Measurements from ENCODE around the gene RAD51B.

The RAD51B gene

DNA sequence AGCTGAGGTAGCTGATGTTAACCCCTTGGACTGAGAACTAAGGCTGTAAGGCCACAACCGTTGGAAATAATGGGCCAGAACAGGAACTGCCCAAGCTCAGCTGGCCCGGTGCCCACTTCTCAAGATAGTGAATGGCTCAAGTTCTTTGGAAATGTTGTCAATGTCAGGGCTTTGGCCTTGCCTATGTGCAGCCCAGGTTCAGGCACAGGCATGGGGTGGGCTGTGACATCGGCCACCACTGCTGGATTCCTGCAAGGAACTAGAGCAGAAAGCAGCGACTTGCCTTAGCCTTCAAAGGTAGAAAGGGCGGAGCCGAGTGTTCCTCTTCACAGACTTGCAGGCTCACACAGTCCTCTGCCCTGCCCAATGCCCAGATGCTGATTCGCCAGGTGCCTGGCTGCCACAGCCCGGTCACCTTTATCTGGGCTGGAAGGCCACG lies 682.1 kb downstream of the RAD51B start:
- Histone ChIP-seq H3K9ac (peak overlapping the region; percentile 76), H3K9me3 (no peaks in the 10 kb centered on the region), H3K4me1 (peaks cover 95% of the 10 kb centered on the region), H3K4me3 (peak overlapping the region; percentile 49), H3K27me3 (no peaks in the 10 kb centered on the region), H3K36me3 (no peaks in the 10 kb centered on the region), H3K27ac (peak overlapping the region; percentile 91), H3K4me2 (peak overlapping the region; percentile 95), H4K20me1 (no peaks in the 10 kb centered on the region)
- no peak for TF ChIP-seq Cebpa-rat (IDR thresholded peaks at IDR 0.05)

DNA sequence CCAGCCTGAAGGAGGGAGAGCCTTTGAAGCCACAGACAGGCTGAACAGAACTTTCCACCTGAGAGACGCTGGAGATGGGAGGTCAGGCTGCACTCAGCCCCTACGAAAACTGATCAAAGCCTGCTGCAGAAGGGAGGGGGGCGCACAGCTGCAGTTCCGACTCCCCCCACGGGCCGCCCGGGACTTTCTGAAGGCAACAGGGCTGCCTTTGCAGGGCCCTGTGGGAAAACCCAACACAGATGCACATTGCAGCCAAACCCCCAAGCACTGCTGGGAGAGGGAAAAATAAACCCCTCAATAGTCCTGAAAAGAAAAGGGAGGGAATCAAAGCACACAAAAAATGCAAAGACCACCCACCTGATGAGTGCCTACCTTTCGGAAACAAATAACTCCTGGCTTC lies 682.7 kb downstream of the RAD51B start:
- no peaks in the 10 kb centered on the region for H3K9me3 ChIP-seq
- peak overlapping the region; percentile 76 for H3K9ac ChIP-seq
- H3K4me2 ChIP-seq: peak overlapping the region; percentile 95

DNA sequence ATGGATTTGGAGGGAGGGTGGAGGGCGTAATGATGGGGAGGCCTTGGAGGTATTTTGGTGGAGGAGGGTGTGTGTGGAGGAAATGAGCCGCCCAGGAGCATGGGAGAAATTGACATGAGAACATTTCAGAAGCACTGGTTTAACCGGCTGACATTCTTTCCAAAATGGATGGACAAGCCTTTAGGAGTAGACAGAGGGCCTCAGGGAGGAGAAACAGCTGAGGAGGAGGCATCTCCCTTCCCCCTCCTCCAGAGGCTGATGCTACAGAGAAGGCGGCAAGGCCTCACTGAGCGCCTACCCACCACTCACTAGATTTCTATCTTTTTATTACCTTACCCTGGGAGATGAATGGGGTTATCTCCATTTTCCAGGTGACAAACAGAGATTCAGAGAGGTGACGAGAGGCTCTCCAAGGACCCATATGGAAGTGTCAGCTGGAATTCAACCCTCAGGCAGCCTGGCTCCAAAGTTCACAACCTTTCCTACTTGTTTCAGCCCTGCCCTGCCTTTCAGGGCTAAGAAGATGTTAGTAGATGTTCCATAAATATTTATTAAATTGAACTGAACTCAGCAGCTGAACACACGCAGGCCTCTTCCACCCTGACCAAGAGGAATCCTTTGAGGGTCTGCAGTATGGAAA lies 683.7 kb downstream of the RAD51B start:
- Histone ChIP-seq H3K4me1 (peaks cover 100% of the 10 kb centered on the region), H3K27ac (peak overlapping the region; percentile 91), H3K27me3 (no peaks in the 10 kb centered on the region), H3K4me2 (peak overlapping the region; percentile 95), H3K9ac (peak overlapping the region; percentile 76), H3K36me3 (no peaks in the 10 kb centered on the region), H4K20me1 (no peaks in the 10 kb centered on the region), H3K9me3 (no peaks in the 10 kb centered on the region), H3K4me3 (peak overlapping the region; percentile 49)
- TF ChIP-seq Cebpa-rat (IDR thresholded peaks at IDR 0.05): no peak

More for the DNA sequence above, 682.7 kb downstream of the RAD51B start:
- Histone ChIP-seq H3K4me1 (peaks cover 95% of the 10 kb centered on the region), H3K27ac (peak overlapping the region; percentile 91), H3K27me3 (no peaks in the 10 kb centered on the region), H4K20me1 (no peaks in the 10 kb centered on the region), H3K4me3 (peak overlapping the region; percentile 49), H3K36me3 (no peaks in the 10 kb centered on the region)
- TF ChIP-seq Cebpa-rat (IDR thresholded peaks at IDR 0.05): no peak

DNA sequence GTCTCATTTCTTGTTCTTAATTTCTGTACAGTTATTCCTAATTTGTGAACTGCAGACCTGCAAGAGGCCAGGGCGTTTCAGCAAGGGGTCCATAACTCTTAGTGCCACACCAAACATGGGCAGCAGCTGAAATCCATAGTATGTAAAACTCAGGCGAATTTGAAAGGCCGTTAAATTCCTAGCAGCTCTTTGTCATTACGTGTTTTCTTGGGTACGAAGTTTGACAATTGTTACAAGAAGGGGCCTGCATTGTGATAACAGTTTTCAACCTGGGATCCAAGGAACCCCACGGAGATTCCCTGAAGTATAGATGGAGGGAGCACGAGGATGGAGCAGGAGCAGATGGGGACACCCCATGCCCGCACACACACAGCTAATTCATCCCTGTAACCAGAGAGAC lies 685.3 kb downstream of the RAD51B start:
- Histone ChIP-seq H3K27ac (peak overlapping the region; percentile 91), H3K4me3 (no peak overlapping the region), H3K4me2 (peak overlapping the region; percentile 95), H3K4me1 (peaks cover 100% of the 10 kb centered on the region), H3K36me3 (no peaks in the 10 kb centered on the region), H4K20me1 (no peaks in the 10 kb centered on the region), H3K9ac (no peak overlapping the region), H3K9me3 (no peaks in the 10 kb centered on the region), H3K27me3 (no peaks in the 10 kb centered on the region)
- no peak for TF ChIP-seq Cebpa-rat (IDR thresholded peaks at IDR 0.05)

DNA sequence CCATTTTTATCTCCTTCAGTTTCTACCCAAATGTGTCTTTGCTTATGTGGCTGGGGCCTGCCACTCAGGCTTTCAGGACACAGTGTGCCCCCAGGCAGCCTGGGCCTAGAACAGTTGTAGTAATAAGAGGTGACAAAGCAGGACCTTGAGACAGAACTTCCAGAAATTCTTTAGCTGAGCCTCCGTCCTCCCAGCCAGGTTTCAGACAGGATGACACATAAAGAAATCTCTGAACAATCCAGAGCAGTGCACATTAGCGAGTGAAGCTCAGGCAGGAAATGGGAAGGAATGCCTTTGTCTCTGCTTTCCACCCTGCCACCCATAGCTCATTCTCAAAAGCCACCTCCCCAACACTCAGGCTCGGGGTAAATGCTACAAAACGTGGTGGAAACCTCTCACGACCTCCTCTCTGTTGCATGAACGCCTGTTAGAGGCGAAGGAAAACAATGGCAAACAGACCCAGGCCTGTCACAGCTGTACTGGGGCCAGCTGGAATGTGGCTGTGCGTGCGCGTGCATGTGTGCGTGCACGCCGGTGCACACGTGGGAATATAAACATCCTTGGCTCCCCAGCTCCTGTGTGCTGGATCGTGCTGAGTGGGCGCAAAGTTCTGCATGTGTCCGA lies 686.6 kb downstream of the RAD51B start:
- no peaks in the 10 kb centered on the region for H4K20me1 ChIP-seq
- no peak overlapping the region for H3K9ac ChIP-seq
- peak overlapping the region; percentile 91 for H3K27ac ChIP-seq
- no peaks in the 10 kb centered on the region for H3K27me3 ChIP-seq
- no peaks in the 10 kb centered on the region for H3K36me3 ChIP-seq
- no peak overlapping the region for H3K4me3 ChIP-seq
- H3K9me3 ChIP-seq: no peaks in the 10 kb centered on the region
- TF ChIP-seq Cebpa-rat (IDR thresholded peaks at IDR 0.05): no peak
- peaks cover 100% of the 10 kb centered on the region for H3K4me1 ChIP-seq
- peak overlapping the region; percentile 95 for H3K4me2 ChIP-seq

DNA sequence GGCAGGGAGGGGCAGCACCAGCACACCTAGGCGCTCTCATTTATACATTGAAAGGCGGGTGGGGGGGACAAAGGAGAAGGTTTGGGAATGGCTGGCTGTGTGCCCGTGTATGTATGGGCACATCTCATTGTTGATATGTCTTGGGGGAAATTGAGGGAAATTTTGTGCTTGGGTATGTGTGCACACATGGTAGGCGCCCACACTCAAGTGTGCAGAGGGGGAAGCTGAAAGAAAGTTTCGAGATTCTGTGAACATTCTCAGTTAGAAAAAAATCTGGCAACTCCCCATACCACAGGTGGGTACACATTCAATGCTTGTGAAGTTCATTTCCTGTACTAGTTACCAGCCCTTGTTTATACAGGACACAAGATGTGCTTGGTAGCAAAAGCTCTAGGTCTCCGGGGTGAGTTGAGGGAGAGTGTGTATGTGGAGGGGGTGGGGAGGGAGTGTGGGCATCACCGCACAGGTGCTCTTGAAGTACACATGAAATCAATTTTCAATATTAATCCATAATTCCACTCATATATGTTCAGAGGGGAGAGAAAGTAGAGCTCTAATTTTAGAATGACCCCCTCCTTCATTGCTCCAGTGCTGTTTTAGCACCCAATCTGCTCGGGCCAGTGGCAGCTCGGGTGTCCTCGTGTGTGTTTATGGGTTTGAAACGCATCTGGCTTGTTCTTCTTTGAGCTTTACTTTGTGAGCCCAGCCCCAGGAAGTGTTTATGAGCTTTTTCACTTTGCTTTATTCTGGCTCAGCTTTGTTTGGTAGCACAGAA lies 687.3 kb downstream of the RAD51B start:
- H4K20me1 ChIP-seq: no peaks in the 10 kb centered on the region
- peak overlapping the region; percentile 95 for H3K4me2 ChIP-seq
- no peaks in the 10 kb centered on the region for H3K36me3 ChIP-seq
- H3K4me3 ChIP-seq: no peak overlapping the region
- peak overlapping the region; percentile 91 for H3K27ac ChIP-seq
- no peaks in the 10 kb centered on the region for H3K9me3 ChIP-seq
- H3K27me3 ChIP-seq: no peaks in the 10 kb centered on the region
- H3K9ac ChIP-seq: 0 out of 2 replicates have a peak overlapping the region, but pooled peaks have one; percentile 34
- TF ChIP-seq Cebpa-rat (IDR thresholded peaks at IDR 0.05): no peak
- peaks cover 100% of the 10 kb centered on the region for H3K4me1 ChIP-seq

DNA sequence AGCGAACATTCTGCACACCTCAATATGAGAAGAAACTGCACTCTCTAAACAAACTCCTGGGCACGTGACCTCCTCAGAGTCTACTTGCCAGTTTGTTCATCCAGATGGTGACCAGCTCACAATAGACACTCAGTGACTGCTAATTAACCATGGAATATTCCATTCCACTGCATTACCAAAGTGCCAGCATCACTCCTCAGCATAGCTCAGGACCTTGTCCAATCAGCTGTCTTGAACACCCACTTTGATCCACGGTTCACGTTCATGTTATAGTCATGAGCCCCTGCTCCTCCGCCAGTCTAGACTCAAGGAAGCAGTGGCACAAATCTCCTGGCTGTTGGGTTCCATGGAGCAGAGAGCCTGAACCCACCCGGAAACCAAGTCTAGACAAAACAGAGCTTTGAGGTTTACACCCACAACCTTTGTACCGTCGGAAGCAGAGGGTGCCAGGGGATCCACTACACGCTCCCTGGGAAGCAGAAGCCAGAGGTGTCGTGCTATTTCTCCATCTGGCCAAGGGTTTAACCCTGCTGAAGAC lies 688.0 kb downstream of the RAD51B start:
- peak overlapping the region; percentile 95 for H3K4me2 ChIP-seq
- H3K27ac ChIP-seq: peak overlapping the region; percentile 91
- no peak overlapping the region for H3K9ac ChIP-seq
- H3K27me3 ChIP-seq: no peaks in the 10 kb centered on the region
- no peak for TF ChIP-seq Cebpa-rat (IDR thresholded peaks at IDR 0.05)
- peaks cover 99% of the 10 kb centered on the region for H3K4me1 ChIP-seq
- no peaks in the 10 kb centered on the region for H4K20me1 ChIP-seq
- no peaks in the 10 kb centered on the region for H3K36me3 ChIP-seq
- H3K4me3 ChIP-seq: no peak overlapping the region
- H3K9me3 ChIP-seq: no peaks in the 10 kb centered on the region

DNA sequence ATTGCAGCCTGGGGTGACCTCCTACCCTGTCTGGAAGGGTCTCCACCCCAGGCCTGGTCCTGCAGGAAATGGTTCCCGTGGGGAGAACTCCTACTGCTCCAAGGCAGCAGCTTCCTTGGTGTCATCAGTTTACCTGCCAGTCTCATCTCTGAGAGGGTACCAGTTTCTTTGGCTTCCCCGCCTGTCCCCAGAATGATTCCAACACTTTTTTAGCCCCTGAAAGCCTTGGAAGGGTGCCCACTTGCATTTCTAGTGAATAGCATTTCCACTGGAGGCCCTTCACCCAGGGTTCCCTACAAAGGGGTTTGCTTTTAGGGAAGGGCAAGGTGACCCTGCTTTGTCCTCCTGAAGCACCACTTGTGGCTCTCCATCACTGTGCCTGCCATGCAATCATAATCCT lies 689.0 kb downstream of the RAD51B start:
- Histone ChIP-seq H3K9ac (no peak overlapping the region), H3K4me3 (no peak overlapping the region), H4K20me1 (no peaks in the 10 kb centered on the region), H3K4me2 (peak overlapping the region; percentile 95), H3K27ac (peak overlapping the region; percentile 81), H3K9me3 (no peaks in the 10 kb centered on the region), H3K4me1 (peaks cover 99% of the 10 kb centered on the region), H3K36me3 (no peaks in the 10 kb centered on the region), H3K27me3 (no peaks in the 10 kb centered on the region)
- no peak for TF ChIP-seq Cebpa-rat (IDR thresholded peaks at IDR 0.05)

DNA sequence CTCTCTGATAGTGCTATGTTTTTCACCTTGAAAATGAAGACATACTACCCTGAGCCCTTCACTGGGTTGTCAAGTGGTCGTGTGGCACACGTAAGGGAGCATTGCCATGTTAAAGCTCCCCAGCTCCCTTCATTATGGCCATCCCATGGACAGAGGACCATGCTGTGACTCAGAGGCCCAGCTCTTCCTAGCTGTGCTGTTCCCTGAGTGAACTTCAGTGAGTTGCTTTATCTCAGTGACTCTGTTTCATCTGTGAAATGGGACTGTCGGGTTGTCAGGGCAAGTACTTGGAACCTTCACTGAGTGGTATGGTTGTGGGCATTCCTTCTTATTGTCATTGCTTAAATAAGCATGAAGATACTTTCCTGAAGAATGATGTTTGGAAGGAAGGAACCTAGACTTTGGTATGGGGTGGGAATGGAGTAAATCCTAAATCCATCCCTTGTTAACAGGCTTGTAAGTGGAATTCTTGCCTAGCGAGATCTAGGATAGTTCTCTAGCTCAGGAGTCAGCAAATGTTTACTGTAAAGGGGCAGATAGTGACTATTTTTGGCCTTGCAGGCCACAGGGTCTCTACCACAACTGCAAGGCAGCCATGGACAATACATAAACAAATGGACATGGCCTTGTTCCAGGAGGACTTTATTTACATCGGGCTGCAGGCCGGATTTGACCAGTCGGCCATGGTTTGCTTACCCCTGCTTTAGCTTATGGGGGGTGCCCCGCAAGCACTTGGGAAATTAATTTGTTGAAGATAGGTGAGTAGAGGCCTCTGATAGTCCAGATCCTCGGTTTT lies 689.8 kb downstream of the RAD51B start:
- Histone ChIP-seq H3K36me3 (no peaks in the 10 kb centered on the region), H3K27me3 (no peaks in the 10 kb centered on the region), H4K20me1 (no peaks in the 10 kb centered on the region), H3K27ac (peak overlapping the region; percentile 81), H3K9me3 (no peaks in the 10 kb centered on the region), H3K4me3 (no peak overlapping the region), H3K4me1 (peaks cover 98% of the 10 kb centered on the region), H3K9ac (peak overlapping the region; percentile 68), H3K4me2 (peak overlapping the region; percentile 95)
- no peak for TF ChIP-seq Cebpa-rat (IDR thresholded peaks at IDR 0.05)
